Fibroblast of gingiva (primary cell): ENCODE data around the gene CLGN.
"Not testable (repeated sequence)": the region's sequence is repeated elsewhere in the genome, so short reads cannot be mapped to it uniquely, and the experiment has no call there.

Experiments
- DNase-seq: peaks from one replicate; pipeline ENCODE4 v3.0.0-alpha.2; 2011; ENCODE audit warnings: low read depth

CLGN gene, protein sequence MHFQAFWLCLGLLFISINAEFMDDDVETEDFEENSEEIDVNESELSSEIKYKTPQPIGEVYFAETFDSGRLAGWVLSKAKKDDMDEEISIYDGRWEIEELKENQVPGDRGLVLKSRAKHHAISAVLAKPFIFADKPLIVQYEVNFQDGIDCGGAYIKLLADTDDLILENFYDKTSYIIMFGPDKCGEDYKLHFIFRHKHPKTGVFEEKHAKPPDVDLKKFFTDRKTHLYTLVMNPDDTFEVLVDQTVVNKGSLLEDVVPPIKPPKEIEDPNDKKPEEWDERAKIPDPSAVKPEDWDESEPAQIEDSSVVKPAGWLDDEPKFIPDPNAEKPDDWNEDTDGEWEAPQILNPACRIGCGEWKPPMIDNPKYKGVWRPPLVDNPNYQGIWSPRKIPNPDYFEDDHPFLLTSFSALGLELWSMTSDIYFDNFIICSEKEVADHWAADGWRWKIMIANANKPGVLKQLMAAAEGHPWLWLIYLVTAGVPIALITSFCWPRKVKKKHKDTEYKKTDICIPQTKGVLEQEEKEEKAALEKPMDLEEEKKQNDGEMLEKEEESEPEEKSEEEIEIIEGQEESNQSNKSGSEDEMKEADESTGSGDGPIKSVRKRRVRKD

DNA sequence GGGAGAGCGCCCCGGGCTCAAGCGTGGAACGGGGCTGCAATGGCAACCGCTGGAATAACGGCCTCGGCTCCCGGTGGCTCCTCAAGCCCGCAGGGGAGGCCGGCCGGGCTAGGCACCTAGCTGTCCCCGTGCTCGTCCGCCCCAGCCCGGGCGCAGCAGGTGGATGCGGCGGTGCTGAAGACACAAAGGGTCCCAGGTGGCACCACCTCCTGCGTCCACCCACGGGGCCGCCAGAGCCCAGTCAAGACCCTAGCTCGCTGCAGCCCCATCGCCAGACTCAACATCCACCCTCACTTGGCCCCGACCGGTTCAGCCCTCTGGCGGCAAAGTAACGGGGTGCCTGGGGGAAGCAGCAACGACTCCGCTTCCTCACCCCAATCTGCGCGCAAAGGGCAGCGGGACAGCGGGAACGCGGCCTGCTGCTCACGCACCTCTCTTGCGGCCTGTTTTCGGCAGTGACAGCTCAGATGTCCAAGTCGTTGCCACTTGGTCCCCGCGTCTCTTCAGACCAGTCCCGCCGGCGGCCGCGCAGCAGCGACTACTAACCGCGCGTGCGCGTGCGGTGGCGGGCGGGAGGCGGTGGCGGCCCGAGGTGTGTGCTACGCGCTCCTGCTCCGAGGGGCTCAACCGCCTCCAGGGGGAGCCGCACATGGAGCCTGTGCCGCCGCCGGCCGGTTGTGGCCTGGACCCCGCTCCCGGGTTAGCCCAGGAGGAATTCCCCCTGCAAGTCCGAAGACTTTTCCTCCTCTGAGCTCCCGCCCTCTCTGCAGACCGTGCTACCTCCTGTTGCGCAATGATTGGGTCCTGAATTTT lies at the start of gene CLGN:
CLGN (minus strand) TSS at position 543 of the 813 bp plus-strand sequence. CDS start 14,570 bp downstream, outside the sequence.
- DNase-seq: peak; percentile 26

DNA sequence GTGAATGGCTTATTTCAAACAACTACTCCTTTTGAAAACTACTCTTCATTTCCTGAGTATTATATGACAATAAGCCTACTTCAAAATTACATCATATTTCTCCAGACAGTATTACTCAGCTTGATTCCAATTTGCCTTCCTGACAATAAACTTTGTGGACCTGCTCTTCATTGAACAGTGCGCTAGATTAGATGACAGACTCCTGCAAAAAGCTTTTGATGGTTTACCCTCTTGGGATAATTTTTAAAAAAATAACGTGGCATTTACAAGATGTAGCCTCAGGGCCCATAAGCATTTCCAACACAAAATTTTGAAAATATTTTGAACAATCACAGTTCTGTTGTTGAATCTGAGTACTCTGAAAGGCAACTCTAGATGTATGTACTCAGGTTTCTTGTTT lies 44.7 kb upstream of the CLGN start:
- no peak for DNase-seq

DNA sequence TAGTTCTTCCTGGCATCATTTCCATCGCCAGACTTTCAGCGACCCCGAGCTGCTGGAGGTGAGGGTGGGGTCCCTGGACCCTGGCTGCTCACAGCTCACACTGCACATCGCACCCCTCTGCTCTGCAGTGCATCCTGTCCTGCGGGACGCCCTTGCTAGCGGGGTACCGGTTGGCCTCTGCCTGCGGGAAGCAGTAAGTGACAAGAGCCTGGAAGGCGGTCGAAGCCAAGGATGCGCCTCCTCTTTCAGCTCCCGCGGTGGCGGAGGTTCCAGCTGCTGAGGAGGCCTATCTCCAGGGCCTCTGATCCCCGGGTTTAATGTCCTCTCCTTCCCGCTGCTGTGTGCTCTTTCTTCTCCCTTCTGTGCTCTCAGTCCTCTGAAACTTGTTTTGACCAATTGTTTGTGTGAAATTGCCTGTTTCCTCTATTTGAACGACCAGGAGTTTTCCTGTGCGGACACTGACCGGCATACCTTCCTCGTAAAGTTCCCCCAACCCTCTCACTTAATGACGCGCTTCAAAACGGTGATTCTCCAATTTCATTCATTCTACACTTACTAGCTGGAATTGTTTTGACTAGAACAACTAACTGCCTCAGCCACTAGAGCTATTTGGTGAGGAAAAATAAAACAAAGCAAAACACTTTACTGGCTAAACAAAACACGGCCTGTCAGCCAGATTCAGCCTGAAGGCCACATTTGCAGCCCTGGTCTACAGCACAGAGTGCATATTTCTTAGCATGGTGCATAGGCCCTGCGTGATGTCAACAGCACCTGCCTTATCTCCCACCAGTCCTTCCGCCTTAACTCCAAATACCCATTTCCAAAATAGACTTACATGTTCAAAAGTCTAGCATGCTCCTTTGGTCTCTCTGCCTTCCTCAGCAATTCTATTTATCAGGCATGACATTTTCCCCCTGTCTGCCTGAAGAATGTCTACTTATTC lies 42.6 kb upstream of the CLGN start:
- no peak for DNase-seq

DNA sequence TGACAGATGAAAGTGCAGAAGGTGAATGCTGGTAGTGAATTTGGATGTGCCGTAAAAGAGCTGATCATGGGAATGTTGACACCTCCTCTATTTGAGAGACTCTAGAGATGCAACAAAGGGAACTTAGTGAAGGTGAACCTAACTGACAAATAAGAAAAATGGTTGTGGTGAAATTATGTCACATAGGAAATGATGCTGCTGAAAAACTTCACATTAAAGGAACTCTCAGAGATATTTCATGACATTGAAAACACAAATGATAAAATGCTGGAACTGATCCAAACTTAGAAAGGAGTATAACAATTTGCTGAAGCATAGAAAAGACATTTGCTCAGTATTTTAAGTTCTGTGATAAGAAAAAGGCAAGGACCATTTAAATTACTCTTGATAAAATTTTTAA lies 38.7 kb upstream of the CLGN start:
- no peak for DNase-seq

DNA sequence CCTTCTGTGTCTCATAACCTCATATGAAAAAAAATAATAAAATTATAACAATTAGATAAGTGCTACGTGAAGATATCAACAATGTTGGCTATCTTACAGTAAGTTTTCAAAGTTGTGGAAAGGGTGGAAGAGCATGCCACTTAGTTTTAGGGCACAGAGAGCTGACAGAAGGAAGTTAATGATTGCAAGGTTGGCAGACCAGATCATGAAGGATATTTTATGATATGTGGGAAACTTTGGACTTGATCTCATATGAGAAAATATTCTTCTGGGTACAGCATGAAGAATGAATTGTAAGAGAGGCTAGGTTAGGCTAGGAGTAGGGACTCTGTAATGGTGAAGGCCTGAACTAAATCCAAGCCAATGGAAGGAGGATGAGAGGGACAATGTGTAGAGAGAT lies 36.2 kb upstream of the CLGN start:
- no peak for DNase-seq

DNA sequence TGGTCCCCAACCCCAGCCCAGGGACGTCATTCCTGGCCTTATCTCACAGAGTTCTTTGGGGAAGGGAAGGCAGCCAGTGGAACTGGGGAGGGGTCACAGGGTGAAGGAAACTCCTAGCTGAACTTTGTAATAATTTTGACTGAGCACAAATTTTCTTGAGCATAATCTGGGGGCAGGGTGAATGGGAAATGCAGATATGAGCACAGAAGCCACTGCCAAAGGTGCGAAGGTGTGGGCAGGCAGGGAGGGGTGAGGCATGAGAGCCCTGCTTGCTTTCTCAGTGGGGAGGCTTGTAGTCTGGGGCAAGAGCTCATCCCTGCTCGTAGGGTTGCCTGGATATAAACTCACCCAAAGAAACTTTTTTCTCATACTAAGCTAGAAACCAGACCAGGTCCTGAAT lies 35.7 kb upstream of the CLGN start:
- no peak for DNase-seq

DNA sequence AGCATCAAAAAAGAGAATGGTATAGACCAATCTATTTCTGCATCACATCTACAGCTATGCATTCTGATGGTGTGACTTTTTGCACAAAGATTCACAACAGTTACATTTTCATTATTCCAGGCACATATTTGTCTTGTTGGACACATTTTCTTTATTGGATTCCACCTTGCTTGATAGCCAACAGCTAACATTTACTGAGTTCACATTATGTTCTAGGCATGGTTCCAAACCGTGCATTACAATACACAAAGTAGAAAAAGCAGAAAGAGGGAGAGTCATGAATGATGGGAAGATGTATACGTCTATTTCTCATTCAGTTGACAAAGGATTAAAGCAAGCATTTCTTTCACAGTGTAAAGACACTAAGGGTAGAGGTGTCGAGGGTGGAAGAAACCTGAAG lies 22.9 kb upstream of the CLGN start:
- DNase-seq: no peak

DNA sequence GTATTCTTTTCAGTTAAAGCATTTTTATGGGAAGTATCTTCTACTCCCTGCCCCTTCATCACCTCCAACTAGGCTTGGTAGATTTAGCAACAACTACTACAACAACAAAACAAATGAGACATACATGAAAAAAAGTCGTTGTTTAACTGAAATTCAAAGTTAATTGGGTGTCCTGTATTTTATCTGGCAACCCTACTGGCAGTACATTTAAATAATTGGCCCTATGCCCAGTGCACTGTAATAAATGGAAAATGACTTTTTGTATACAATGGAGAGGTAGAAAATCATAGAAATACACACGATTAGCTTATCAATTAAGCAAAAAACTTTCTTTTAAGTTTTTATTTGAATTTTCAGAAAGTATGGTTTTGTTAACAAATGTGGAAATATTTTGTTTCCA lies 21.4 kb upstream of the CLGN start:
- no peak for DNase-seq

DNA sequence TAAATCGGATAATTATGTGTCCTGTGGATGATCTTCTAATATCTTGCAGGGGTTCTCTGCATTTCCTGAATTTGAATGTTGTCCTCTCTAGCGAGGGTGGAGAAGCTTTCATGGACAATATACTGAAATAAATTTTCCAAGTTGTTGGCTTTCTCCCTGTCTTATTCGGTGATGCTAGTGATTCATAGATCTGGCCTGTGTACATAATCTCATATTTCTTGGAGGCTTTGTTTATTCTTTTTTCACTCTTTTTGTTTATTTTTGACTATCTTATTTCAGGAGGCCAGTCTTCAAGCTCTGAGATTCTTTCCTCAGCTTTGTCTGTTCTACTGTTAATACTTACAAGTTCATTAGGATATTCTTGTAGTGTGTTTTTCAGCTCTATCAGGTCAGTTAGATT lies 20.7 kb upstream of the CLGN start:
- peak; percentile 8 for DNase-seq

DNA sequence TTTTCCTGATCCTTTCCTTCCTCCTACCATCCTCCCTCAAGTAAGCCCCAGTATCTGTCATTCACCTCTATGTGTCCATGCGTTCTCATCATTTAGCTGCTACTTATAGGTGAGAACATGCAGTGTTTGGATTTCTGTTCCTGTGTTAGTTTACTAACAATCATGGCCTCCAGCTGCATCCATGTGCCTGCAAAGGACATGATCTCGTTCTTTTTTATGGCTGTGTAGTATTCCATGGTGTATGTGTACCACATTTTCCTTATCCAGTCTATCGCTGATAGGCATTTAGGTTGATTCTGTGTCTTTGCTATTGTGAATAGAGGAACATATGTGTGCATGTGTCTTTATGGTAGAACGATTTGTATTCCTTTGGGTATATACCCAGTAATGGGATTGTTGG lies 16.9 kb upstream of the CLGN start:
- DNase-seq: not testable (repeated sequence)

DNA sequence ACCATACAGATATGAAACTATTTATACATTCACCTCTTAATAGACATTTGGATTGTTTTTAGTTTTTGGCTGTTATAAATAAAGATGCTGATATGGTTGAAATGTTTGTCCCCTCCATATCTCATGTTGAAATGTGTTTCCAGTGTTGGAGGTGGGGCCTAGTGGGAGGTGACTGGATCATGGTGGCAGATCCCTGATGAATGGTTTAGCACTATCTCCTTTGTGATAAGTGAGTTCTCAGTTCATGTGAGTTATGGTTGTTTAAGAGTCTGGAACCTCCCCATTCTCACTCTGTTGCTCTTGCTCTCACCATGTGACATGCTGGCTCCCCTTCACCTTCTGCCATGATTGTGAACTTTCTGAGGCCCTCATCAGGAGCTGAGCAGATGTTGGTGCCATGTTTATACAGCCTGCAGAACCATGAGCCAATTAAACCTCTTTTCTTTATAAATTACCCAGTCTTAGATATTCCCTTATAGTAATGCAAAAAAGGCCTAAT lies 12.2 kb upstream of the CLGN start:
- DNase-seq: no peak

DNA sequence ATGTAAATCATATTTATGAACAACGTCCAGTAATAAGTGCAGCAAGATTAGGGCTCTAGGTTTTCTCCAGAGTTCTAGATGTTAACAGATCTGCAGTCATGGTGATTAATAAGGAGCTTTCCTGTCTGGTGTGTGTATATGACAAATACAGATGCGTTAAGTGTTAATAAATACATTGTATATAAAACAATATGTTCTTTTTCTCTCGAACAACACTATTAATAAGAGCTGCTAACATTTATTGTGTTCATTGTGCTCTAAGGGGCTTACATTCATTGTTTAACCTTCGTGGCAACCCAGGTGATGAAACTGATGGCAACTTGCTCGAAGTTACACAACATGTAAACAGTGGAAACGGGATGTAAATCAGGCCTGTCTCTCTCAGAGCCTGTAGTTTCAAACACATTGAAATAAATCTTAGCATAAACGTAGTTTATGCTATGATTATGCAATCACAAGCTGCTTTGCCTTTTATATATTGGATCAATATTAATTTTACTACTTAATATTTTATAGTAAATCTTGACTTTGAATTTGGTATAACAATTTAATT lies 547 bp upstream of the CLGN start:
- peak; percentile 21 for DNase-seq

DNA sequence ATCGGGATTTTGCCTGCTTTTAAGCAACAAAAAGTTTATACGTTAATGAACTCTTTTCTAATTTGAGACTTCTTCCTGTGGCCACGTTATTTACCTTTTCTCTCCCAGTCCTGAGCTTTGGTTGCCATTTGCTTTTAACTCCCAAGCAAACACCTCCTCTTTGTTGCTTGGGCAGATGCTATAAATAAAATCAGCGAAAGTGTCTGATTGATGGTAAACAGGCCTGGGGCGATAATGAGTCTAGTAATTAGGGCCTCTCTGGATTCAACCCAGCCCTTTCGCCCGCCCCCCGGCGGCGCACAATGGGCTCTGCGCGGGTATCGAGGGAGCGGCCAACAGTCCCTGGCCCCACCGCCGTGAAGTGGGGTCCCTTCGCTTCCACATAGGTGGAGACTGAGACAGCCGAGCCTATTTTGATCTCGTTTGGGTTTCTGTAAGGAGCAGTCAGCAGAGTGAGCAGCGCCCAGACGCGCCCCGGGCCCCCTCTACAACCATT lies 790 bp downstream of the CLGN start:
- DNase-seq: no peak

DNA sequence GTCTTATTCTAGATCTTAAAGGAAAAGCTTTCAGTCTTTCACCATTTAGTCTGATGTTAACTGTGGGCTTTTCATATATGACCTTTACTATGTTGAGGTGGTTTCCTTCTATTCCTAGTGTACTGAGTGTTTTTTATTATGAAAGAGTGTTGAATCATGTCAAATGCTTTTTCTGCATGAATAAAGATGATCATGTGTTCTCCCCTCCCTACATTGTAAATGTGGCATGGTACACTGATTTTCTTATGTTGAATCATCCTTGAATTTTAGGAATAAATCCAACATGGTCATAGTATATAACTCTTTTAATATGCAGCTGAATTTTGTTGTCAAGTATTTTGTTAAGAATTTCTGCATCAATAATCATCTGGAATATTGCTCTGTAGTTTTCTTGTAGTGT lies 4.3 kb downstream of the CLGN start:
- peak; percentile 42 for DNase-seq

DNA sequence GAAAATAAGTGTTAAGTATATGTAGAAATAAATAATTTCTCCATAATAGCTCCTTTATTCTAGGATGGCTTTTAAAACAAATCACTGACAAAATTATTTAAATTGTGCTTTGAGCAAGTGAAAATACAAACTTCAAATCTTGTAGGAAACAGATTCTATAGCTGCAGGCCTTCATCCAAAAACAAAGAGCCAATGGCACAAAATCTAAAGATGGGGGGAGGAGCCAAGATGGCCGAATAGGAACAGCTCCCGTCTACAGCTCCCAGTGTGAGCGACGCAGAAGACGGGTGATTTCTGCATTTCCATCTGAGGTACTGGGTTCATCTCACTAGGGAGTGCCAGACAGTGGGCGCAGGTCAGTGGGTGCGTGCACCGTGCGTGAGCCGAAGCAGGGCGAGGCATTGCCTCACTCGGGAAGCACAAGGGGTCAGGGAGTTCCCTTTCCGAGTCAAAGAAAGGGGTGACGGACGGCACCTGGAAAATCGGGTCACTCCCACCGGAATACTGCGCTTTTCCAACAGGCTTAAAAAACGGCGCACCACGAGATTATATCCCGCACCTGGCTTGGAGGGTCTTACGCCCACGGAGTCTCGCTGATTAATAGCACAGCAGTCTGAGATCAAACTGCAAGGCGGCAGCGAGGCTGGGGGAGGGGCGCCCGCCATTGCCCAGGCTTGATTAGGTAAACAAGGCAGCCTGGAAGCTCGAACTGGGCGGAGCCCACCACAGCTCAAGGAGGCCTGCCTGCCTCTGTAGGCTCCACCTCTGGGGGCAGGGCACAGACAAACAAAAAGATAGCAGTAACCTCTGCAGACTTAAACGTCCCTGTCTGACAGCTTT lies 14.1 kb downstream of the CLGN start:
- not testable (repeated sequence) for DNase-seq

DNA sequence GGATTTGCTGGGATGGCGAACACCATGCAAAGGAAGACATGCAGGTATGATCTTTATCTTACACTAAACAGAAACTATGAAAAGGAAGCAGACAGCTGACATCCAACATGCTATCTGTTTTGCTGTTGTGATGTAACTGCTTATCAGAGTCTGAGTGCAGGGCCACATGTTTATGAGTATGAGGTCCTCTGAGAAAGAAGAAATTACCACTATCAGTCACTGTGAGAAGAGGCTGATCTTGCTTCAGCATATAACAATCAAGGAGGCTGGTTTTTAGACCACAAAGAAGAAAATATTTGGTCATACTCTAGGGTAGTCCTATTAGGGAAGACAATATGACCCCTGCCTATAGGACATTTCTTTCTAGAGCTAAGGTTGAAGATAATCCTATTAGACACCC lies 18.5 kb downstream of the CLGN start:
- DNase-seq: no peak

DNA sequence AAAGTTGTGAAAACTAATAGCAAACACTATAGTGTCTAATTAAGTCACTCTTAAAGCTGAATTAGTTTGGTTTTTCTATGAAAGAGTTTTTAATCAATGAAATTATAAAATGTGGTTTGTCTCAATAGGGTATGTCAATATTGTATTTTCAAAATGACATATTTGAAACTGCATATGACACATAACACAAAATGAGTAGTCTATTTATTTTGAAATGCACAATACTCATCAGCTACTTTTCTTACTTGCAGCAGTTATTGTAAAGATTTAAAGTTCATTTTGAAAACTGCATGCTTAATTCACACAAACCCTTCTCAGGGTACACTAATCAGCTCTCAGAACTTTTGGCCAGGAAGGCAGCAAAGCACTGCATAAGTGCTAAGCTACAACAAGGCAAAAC lies 21.2 kb downstream of the CLGN start:
- DNase-seq: no peak

DNA sequence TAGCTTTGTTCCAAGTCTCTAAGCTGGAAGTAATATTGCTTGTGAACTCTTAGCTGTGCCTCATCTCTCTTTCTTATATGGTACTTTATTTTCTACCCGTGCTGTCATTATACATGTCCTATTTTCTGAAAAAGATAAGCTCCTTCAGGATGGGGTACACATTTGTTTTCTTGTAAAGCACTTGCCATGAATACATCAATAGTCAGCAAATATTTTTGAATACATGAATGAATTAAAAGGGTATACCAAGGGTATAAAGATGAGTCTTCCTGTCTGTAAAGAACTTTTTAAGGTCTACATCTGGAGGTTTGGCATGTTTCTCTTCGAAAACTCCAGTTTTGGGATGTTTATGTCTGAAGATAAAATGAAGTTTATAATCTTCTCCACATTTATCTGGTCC lies 27.3 kb downstream of the CLGN start:
- DNase-seq: no peak

DNA sequence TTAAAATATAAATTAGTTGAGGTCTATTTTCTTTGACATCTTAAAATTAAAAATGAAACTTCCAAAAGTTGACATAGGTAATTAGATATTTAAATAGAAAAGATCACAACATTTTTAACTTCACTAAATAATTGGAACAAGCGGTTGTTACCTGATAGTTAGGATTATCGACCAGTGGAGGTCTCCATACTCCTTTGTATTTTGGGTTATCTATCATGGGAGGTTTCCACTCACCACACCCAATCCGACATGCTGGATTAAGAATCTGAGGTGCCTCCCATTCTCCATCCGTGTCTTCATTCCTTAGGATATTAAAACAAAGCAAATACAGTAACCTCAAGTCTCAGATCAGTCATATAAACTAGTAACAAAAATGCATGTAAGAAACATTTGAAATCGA lies 31.8 kb downstream of the CLGN start:
- no peak for DNase-seq

DNA sequence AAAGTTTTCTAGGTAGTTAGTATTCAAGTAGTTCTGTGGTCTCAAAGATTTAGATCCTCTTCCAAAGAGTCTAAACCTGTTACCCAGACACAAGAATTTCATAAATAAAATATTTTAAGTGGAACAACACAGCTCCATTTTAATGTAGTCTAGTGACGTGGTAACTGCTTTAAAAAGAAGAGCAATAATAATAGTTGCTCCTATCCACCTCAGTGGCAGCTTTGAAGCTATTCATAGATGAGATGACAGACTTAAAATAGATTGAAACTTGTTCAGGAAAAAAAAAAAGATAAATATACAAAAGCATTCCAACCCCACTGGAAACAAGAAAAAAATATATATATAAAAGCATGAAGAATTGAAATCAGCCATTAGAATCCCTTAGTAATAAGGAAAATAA lies 39.4 kb downstream of the CLGN start:
- no peak for DNase-seq
